Measurements from ENCODE around the gene TICAM1. TPM values are rescaled to one million over a fixed set of nuclear protein-coding genes. Genes with fewer than 3 reads are reported as not detected.

Gene TICAM1
- total and polyA plus RNA-seq, 2 of the 13 experiments (the other 11 are each of a cell fraction or from before 2014, with no cell fraction given) = 0.33 to 0.95 TPM

DNA sequence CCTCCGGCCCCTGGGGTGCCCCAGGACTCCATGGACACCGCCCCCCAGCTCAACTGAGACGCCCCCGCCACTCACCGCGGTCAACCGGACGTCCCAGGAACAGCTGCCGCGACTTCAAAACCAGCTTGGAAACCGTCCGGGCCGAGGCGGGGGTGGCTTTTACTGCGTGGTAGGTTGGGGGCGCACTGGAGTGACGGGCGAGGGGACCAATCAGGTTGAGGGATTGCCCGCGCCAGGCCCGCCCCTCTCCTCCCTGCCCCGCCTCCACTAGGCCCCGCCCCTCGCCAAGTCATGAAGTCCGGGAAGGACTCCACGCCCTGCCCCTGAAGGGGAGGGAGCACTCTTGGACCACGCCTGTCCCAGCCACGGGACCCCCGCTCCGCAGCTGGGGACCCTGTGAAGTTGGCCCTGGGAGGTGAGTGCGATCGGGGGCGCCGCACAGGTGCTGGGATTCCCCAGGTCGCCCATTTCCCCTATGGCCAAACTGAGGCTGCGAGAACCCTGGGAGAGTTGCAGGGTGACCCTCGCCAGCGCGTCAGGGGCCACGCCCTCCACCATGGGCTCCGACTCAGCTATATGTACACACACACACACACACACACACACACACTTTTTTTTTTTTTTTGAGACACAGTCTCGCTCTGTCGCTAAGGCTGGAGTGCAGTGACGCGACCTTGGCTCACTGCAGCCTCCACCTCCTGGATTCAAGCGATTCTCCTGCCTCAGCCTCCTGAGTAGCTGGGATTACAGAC lies 36.2 kb upstream of the TICAM1 start, which contains the start of gene PLIN3 (continued):
- TF ChIP-seq LCORL (IDR thresholded peaks at IDR 0.05) (no peak), LCORL (CRISPR knock-in tag; IDR thresholded peaks at IDR 0.05) (peak; percentile 84), ZFP1 (CRISPR knock-in tag; IDR thresholded peaks at IDR 0.05) (no peak), FOSL2 (CRISPR knock-in tag; IDR thresholded peaks at IDR 0.05) (peak; percentile 80), NPAS2 (CRISPR knock-in tag; IDR thresholded peaks at IDR 0.05; ENCODE audit: borderline replicate concordance) (no peak), HNRNPK (IDR thresholded peaks at IDR 0.05; ENCODE audit: low read depth, low read length, poor library complexity, severe bottlenecking) (no peak), JARID2 (CRISPR knock-in tag; IDR thresholded peaks at IDR 0.05; ENCODE audit: insufficient replicate concordance) (no peak), FOXP4 (CRISPR knock-in tag; IDR thresholded peaks at IDR 0.05) (0 out of 2 replicates have a peak, but pooled peaks have one; percentile 43), HMG20B (CRISPR knock-in tag; conservative IDR thresholded peaks at IDR 0.05) (no peak), PTBP1 (IDR thresholded peaks at IDR 0.05; ENCODE audit: low read depth, low read length, poor library complexity, severe bottlenecking) (peak; percentile 67), HDAC2 (CRISPR knock-in tag; IDR thresholded peaks at IDR 0.05) (peak; percentile 79), SNRNP70 (IDR thresholded peaks at IDR 0.05; ENCODE audit: low read depth, low read length) (no peak), ATF4 (CRISPR knock-in tag; IDR thresholded peaks at IDR 0.05) (peak in 1 of 2 experiments; percentile 60; a peak in 1 of 4 replicates), U2AF2 (IDR thresholded peaks at IDR 0.05; ENCODE audit: low read depth, low read length) (no peak), ZNF607 (CRISPR knock-in tag; IDR thresholded peaks at IDR 0.05; ENCODE audit: borderline replicate concordance) (no peak)
- TF ChIP-seq, protein P1, sequence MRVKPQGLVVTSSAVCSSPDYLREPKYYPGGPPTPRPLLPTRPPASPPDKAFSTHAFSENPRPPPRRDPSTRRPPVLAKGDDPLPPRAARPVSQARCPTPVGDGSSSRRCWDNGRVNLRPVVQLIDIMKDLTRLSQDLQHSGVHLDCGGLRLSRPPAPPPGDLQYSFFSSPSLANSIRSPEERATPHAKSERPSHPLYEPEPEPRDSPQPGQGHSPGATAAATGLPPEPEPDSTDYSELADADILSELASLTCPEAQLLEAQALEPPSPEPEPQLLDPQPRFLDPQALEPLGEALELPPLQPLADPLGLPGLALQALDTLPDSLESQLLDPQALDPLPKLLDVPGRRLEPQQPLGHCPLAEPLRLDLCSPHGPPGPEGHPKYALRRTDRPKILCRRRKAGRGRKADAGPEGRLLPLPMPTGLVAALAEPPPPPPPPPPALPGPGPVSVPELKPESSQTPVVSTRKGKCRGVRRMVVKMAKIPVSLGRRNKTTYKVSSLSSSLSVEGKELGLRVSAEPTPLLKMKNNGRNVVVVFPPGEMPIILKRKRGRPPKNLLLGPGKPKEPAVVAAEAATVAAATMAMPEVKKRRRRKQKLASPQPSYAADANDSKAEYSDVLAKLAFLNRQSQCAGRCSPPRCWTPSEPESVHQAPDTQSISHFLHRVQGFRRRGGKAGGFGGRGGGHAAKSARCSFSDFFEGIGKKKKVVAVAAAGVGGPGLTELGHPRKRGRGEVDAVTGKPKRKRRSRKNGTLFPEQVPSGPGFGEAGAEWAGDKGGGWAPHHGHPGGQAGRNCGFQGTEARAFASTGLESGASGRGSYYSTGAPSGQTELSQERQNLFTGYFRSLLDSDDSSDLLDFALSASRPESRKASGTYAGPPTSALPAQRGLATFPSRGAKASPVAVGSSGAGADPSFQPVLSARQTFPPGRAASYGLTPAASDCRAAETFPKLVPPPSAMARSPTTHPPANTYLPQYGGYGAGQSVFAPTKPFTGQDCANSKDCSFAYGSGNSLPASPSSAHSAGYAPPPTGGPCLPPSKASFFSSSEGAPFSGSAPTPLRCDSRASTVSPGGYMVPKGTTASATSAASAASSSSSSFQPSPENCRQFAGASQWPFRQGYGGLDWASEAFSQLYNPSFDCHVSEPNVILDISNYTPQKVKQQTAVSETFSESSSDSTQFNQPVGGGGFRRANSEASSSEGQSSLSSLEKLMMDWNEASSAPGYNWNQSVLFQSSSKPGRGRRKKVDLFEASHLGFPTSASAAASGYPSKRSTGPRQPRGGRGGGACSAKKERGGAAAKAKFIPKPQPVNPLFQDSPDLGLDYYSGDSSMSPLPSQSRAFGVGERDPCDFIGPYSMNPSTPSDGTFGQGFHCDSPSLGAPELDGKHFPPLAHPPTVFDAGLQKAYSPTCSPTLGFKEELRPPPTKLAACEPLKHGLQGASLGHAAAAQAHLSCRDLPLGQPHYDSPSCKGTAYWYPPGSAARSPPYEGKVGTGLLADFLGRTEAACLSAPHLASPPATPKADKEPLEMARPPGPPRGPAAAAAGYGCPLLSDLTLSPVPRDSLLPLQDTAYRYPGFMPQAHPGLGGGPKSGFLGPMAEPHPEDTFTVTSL (CRISPR knock-in tag; IDR thresholded peaks at IDR 0.05; ENCODE audit: borderline replicate concordance) = no peak
- TF ChIP-seq, protein P2, sequence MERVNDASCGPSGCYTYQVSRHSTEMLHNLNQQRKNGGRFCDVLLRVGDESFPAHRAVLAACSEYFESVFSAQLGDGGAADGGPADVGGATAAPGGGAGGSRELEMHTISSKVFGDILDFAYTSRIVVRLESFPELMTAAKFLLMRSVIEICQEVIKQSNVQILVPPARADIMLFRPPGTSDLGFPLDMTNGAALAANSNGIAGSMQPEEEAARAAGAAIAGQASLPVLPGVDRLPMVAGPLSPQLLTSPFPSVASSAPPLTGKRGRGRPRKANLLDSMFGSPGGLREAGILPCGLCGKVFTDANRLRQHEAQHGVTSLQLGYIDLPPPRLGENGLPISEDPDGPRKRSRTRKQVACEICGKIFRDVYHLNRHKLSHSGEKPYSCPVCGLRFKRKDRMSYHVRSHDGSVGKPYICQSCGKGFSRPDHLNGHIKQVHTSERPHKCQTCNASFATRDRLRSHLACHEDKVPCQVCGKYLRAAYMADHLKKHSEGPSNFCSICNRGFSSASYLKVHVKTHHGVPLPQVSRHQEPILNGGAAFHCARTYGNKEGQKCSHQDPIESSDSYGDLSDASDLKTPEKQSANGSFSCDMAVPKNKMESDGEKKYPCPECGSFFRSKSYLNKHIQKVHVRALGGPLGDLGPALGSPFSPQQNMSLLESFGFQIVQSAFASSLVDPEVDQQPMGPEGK (CRISPR knock-in tag; IDR thresholded peaks at IDR 0.05) = peak; percentile 82
- TF ChIP-seq, protein P3, sequence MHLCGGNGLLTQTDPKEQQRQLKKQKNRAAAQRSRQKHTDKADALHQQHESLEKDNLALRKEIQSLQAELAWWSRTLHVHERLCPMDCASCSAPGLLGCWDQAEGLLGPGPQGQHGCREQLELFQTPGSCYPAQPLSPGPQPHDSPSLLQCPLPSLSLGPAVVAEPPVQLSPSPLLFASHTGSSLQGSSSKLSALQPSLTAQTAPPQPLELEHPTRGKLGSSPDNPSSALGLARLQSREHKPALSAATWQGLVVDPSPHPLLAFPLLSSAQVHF (CRISPR knock-in tag; IDR thresholded peaks at IDR 0.05) = no peak

Data from HepG2 (cell line).